Measurements from ENCODE around the gene CDCP2.
"Not testable (repeated sequence)": the region's sequence is repeated elsewhere in the genome, so short reads cannot be mapped to it uniquely, and the experiment has no call there.

Gene CDCP2

DNA sequence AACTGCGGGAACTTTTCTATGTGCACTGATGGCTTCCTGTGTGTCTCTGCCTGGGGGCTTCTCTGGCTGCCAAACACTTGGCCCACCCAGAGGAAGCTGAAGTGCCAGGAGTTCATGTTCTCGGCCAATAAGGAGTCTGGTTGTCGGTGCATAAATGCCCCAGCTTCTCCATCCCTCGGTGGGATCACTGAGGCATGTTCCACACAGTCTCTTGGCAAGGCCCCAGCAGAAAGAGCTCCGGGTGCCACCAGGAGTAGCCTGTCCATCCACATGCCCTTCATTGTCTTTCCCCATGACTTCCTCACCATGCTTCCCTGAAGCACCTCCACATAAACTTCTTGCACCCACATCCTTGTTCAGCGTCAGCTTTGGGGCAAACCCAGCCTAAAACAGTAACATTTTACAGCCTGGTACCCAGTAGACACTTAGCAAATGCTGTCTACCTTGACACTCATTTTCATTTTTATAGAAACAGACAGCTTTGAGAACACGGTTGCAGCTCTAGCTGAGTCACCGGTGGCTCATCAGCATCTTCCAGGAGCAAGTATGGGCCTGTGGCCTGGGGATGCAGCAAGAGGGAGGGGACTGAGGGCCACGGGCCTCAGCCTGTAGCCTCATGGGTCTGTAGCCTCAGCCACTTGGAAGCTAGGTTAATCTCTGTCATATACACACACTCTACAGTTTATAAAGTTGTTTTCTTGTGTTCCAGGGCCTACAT, 14.8 kb upstream of the CDCP2 start:
- DNase-seq: no peak

GRCh38 chr1:54166357-54166756, 13.6 kb upstream of the CDCP2 start:
- not testable (repeated sequence) for DNase-seq

DNA sequence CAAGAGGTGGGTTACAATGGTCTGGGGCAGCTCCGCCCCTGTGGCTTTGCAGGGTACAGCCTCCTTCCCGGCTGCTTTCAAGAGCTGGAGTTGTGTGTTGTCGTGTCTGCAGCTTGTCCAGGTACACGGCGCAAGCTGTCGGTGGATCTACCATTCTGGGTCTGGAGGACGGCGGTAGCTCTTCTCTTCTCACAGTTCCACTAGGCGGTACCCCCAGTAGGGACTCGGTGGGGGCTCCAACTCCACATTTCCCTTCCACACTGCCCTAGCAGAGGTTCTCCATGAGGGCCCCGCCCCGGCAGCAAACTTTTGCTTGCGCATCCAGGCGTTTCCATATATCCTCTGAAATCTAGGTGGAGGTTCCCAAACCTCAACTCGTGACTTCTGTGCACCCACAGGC, 12.3 kb upstream of the CDCP2 start:
- DNase-seq: no peak

DNA sequence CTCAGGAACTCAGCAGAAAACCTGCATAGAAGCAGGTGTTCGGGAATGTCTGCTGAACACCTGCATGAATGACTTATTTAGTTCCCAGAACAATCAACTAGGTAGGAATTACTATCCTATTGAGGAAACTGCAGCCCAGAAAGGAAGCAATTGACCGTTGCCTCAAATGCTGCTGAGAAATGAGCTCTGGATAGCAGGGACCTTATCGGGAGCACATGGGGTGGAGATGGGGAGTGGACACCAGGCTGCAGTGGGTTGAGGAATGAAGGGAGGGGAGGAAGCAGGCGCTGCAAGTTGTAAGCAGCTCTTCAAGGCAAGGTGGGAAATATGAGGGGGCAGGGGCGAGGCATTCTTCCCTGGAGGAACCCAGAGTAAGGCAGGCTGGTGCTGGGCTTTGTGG, 10.8 kb upstream of the CDCP2 start:
- no peak for DNase-seq

- DNase-seq: no peak
These were observed 10.3 kb upstream of the CDCP2 start for GRCh38 chr1:54163051-54163450.

- DNase-seq: no peak
These were observed 8.8 kb upstream of the CDCP2 start for GRCh38 chr1:54161495-54162168.

DNA sequence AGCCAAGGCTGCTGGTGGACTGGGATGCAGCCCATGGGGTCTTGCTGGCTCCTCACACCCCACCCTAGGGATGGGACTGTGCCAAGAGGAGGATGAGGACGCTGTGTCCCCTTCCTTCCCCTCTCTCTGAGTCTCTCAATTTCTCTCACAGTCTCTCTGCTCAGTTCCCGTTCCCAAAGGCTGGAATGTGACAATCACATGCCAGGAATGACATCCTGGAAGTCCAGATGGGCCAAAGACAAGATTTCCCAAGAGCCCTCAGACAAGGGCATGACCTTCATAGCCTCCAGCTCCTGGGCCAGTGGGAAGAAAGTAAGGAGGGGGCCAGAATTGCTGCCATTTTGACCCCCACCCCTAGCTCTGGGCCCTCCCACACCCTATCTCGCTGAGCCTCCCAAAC, 7.6 kb upstream of the CDCP2 start:
- no peak for DNase-seq

GRCh38 chr1:54159733-54160316, 7.0 kb upstream of the CDCP2 start:
- no peak for DNase-seq

- DNase-seq: peak; percentile 46
These were observed 5.3 kb upstream of the CDCP2 start for GRCh38 chr1:54158071-54158470.

- no peak for DNase-seq
These were observed 4.6 kb upstream of the CDCP2 start for GRCh38 chr1:54157401-54157800.

DNA sequence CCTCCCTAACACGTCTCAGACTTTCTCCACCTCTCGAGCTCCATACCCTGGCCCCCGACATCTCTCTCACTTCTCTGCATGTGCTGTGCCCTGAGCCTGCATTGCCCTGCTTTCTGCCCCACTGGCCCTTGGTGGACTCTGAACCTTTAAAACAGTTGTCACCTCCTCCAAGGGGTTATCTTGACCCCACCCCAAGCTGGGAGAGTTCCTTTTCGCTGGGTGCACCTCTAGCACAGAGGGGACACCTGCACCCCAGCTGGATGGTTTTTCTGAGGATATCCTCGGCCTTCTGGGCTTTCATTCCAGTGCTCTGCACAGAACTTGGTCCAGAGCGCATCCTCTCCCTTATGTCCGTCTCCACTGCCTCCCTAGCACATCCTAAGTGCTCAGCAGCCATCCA, 4.2 kb upstream of the CDCP2 start:
- DNase-seq: no peak

DNA sequence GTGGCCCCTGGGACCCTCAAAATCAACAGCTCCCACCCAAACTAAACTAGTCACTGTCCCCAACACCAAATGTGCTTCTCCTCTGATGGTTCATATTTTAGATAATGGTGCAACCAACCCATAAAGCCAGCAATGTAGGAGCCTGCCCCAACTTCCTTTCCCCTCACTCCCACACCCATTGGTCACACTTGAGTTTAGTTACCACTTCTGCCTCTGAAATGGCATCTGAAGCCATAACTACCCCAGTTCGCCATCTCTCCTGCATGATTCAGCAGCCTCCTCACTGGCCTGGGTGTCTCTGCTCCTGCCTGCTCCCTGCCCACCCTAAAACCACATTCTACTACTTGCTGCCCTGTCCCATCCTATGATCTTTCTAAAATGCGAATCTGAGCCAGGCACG, 3.4 kb upstream of the CDCP2 start:
- DNase-seq: no peak

- peak; percentile 67 for DNase-seq
These were observed 987 bp upstream of the CDCP2 start for GRCh38 chr1:54153535-54154439.

DNA sequence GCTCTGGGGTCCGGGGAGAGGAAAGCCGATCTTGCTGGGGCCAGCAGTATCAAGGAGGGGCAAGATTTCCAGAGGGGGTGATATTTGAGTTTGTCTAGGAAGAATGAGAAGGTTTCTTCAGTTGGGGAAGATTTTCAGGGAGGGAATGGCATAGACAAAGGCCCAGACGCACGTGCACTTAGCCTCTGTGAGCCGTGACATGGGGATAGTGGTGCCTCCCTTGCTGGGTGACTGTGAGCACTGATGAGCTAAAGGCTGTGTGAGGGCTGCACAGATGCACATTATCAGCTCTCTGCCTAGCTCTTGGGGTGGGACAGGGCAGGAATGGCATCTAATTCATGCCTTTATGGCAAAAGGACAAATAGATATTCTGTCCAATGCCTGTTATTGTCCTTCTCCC, 1.8 kb downstream of the CDCP2 start:
- no peak for DNase-seq

DNA sequence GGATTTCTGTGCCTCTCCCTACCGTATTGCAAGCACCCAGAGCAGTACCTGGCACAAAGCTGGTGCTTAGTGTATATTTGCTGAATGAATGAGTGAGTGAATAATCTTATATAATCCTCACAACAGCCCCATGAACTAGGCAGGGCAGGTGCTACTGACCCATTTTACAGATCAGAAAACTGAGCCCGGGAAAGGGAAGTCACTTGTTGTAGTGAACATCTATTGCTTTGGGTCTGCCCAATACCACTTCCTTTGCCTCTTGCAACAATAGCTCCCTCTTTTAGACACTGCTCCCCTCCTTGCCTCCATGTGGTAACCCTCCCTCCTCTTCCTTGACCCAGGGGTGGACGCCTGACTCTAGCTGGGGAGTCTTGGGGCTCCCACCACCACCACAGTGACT, 3.1 kb downstream of the CDCP2 start:
- DNase-seq: no peak

DNA sequence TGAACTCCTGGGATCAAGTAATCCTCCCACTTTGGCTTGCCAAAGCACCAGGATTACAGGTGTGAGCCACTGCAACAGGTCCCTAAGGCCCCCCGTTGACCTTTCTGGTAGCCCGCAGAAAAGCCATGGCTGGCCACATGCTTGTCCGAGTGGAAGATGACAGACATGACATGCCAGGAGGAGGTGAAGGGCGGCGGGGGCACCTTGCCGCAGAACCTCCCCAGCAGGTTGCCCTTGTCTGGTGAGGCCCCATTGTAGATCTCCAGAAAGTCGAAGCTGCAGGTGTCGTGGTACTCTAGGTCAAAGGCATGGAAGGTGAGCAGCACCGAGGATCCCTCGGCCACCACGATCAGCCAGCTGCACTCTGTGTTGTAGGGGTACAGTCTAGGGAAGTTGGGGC, 8.4 kb downstream of the CDCP2 start:
- DNase-seq: no peak

- DNase-seq: no peak
These were observed 10.5 kb downstream of the CDCP2 start for GRCh38 chr1:54142146-54142900.

DNA sequence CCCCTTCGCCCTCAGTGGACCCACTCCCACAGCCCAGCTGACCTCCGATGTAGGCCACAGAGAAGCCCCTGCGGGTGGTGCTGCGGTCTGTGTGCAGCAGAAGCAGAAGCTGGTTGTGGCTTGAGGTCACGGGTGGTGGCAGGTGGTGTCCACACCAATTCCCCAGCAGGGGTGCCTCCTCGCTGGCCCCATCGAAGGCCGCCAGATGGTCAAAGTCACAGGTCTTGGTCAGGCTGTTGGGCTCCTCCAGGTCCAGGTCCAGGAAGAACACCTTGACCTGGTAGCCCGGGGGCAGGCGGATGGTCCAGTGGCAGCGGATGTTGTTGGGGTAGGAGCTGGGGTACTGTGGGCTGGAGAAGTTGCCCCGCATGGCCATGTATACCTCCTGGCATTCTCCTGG, 13.1 kb downstream of the CDCP2 start:
- DNase-seq: no peak

GRCh38 chr1:54138994-54139393, 13.8 kb downstream of the CDCP2 start:
- no peak for DNase-seq

DNA sequence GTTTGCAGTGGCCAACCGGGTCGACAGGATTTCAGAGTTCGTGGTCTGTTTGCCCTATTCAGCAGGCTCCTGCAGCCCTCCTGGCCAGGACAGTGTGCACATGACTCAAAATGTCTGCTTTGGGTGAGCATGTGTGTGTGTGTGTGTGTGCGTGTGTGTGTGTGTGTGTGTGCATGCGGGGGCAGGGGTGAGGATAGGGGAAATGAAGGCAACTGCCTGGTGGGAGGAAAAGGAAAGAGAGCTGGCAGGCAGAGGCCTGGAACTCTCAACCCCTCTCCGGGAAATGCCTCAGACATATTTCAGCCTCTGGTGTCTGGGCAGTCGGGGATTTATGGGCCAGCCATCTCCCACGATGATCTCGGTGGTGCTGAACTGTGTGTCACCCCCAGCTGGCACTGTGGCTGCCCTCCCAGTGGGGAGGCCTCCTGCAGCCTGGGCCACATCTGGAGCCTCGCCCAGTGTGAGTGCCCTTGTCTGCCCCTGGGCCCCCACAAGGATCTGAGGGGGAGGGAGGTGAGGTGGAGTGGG, 15.2 kb downstream of the CDCP2 start:
- DNase-seq: no peak

DNA sequence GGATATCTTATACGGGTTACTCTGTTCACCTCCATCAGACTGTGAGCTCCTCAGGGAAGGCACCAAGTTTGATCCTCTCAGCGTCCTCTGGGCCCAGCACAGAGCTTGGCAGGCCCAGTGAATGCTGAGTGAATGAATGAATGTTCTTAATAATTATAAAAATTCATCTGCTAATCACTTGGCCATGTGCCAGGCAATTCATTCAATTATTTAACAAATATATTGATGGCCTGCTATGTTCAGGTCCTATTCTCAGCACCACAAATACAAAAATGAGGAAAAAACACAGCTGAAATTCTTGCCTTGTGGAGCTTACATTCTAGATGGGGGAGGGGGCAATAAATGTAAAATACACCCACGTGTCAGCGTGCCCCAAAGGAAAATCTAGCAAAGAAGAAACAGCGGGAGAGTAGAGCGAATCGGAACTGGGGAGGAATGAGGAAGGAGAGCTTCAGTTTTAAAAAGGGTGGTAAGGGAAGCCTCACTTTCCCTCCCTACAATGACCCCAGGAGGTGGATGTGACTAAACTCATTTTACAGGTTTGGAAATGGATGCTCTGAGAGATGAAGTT, 15.8 kb downstream of the CDCP2 start:
- no peak for DNase-seq

All from NCI-H226 (cell line).